ENCODE results near the gene PLEKHG4. TPM values are rescaled to one million over a fixed set of nuclear protein-coding genes. Genes with fewer than 3 reads are reported as not detected.

PLEKHG4 gene
- total RNA-seq, 4 donors from 2014 or later, result 2.4 to 13.2 (median 10.2) TPM

GRCh38 chr16:67329901-67330300 is 50.6 kb downstream of the PLEKHG4 start:
- TF ChIP-seq CTCF (IDR thresholded peaks at IDR 0.05; ENCODE audit: low read depth), result no peak

- no peak for TF ChIP-seq CTCF (IDR thresholded peaks at IDR 0.05; ENCODE audit: low read depth)
These were observed 54.0 kb downstream of the PLEKHG4 start for GRCh38 chr16:67333315-67333714.

- no peak for TF ChIP-seq CTCF (IDR thresholded peaks at IDR 0.05; ENCODE audit: low read depth)
These were observed 56.8 kb downstream of the PLEKHG4 start for GRCh38 chr16:67336116-67336515.

- TF ChIP-seq CTCF (IDR thresholded peaks at IDR 0.05; ENCODE audit: low read depth), result no peak
These were observed 57.3 kb downstream of the PLEKHG4 start for GRCh38 chr16:67336648-67337047.

Other genes starting within 250 kb of the PLEKHG4 start
- 10 to 100 TPM; 15.1 to 30.1 (median 19.1) TPM for gene PHAF1, start 169.6 kb upstream of the PLEKHG4 start, total RNA-seq
- 1 to 10 TPM; 2.8 to 5.9 (median 4.6) TPM for gene B3GNT9, start 128.5 kb upstream of the PLEKHG4 start, total RNA-seq
- gene TRADD, start 119.6 kb upstream of the PLEKHG4 start, total RNA-seq, result 10 to 100 TPM in 3 of 4 donors, 1 to 10 TPM in 1; 6.7 to 42.3 (median 33.6) TPM
- gene FBXL8, start 119.6 kb upstream of the PLEKHG4 start, total RNA-seq, result 10 to 100 TPM in 3 of 4 donors, 1 to 10 TPM in 1; 4.2 to 13.2 (median 11.7) TPM
- gene HSF4, start 114.8 kb upstream of the PLEKHG4 start, total RNA-seq, result 10 to 100 TPM; 17.3 to 44.3 (median 35.1) TPM
- gene NOL3, start 109.0 kb upstream of the PLEKHG4 start, total RNA-seq, result 100 to 1,000 TPM in 1 of 4 donors, 10 to 100 TPM in 3; 22.9 to 106 (median 57.4) TPM
- 10 to 100 TPM; 10.1 to 36.9 (median 12.5) TPM for gene MATCAP1, start 95.6 kb upstream of the PLEKHG4 start, total RNA-seq
- 10 to 100 TPM in 1 of 4 donors, 1 to 10 TPM in 2, under 1 TPM in 1; 0.17 to 13.8 (median 1.7) TPM for gene EXOC3L1, start 89.4 kb upstream of the PLEKHG4 start, total RNA-seq
- 10 to 100 TPM; 48.1 to 70.8 (median 58.9) TPM for gene E2F4, start 87.4 kb upstream of the PLEKHG4 start, total RNA-seq
- 1 to 10 TPM in 1 of 4 donors, under 1 TPM in 3; 0.51 to 1.5 (median 0.93) TPM for gene ELMO3, start 80.4 kb upstream of the PLEKHG4 start, total RNA-seq
- 10 to 100 TPM; 21.9 to 36.1 (median 33.3) TPM for gene TMEM208, start 52.4 kb upstream of the PLEKHG4 start, total RNA-seq
- gene FHOD1, start 32.1 kb upstream of the PLEKHG4 start, total RNA-seq, result 10 to 100 TPM; 10.3 to 83.3 (median 20.9) TPM
- gene SLC9A5, start 30.6 kb upstream of the PLEKHG4 start, total RNA-seq, result 1 to 10 TPM in 3 of 4 donors, not detected in 1; 1.0 to 2.3 (median 1.3) TPM
- under 1 TPM in 1 of 4 donors, not detected in 3; under 0.01 TPM for gene KCTD19, start 47.2 kb downstream of the PLEKHG4 start, total RNA-seq
- under 1 TPM in 1 of 4 donors, not detected in 3; 0.17 TPM for gene LRRC36, start 47.3 kb downstream of the PLEKHG4 start, total RNA-seq
- gene TPPP3, start 114.0 kb downstream of the PLEKHG4 start, total RNA-seq, result 1 to 10 TPM; 2.0 to 5.9 (median 2.6) TPM
- gene ZDHHC1, start 136.9 kb downstream of the PLEKHG4 start, total RNA-seq, result 10 to 100 TPM in 3 of 4 donors, 1 to 10 TPM in 1; 8.6 to 13.0 (median 11.4) TPM
- gene HSD11B2, start 151.6 kb downstream of the PLEKHG4 start, total RNA-seq, result 1 to 10 TPM in 1 of 4 donors, under 1 TPM in 2, not detected in 1; 0.22 to 1.3 (median 0.51) TPM
- 100 to 1,000 TPM in 1 of 4 donors, 10 to 100 TPM in 3; 66.4 to 169 (median 82.9) TPM for gene ATP6V0D1, start 201.6 kb downstream of the PLEKHG4 start, total RNA-seq
- not detected for gene AGRP, start 204.0 kb downstream of the PLEKHG4 start, total RNA-seq
- 10 to 100 TPM; 34.8 to 60.2 (median 46.7) TPM for gene RIPOR1, start 249.3 kb downstream of the PLEKHG4 start, total RNA-seq

Data from subcutaneous adipose tissue (tissue), 4 donors.